HEK293 (cell line): ENCODE data around the gene VGLL3.

Experiments
- CTCF ChIA-PET: fragments of 350-600 bp; formaldehyde crosslinking; extraction: SDS; loops from one replicate; lab custom pipeline; 2021; ENCODE audit warnings: antibody characterized with exemption; lab: Yijun Ruan, JAX
- POLR2A ChIA-PET: fragments of 300-600 bp; formaldehyde crosslinking; extraction: SDS; loops from one replicate; lab custom pipeline; 2020; ENCODE audit warnings: antibody characterized with exemption, inconsistent platforms; lab: Yijun Ruan, JAX
- H3K27ac ChIP-seq: fragments of 200-500 bp; sonication (Bioruptor generic); 2 replicates; pipeline ENCODE4 v1.5.1; 2014; ENCODE audit warnings: low read depth, low read length, control low read depth, inconsistent platforms; ENCODE audit errors: extremely low read depth
- H3K36me3 ChIP-seq, 2 experiments: fragments of 200-500 bp in 1 of 2; sonication (Bioruptor generic) in 1 of 2; 1 replicate in 1 of 2; 2 replicates in 1 of 2; pipeline ENCODE4 v1.5.1; 2014 to 2017; ENCODE audit warnings: inconsistent platforms in 2 of 2, low read length in 2 of 2; ENCODE audit not compliant: control insufficient read depth in 2 of 2, insufficient read depth in 1 of 2
- H3K4me1 ChIP-seq: fragments of 200-500 bp; sonication (Bioruptor generic); 2 replicates; pipeline ENCODE4 v1.5.1; 2014; ENCODE audit warnings: mild to moderate bottlenecking, low read length, inconsistent platforms; ENCODE audit not compliant: control insufficient read depth, insufficient read depth
- H3K4me3 ChIP-seq: 2 replicates; pipeline ENCODE4 v1.5.1; 2011; ENCODE audit warnings: low read depth, mild to moderate bottlenecking, control low read depth, low read length, moderate library complexity
- H3K9me3 ChIP-seq: fragments of 200-500 bp; sonication (Bioruptor generic); 2 replicates; pipeline ENCODE4 v1.5.1; 2014; ENCODE audit warnings: low read depth, low read length, inconsistent platforms; ENCODE audit not compliant: control insufficient read depth, insufficient read depth
- ATF2 ChIP-seq: fragments of 450-650 bp; formaldehyde crosslinking; IDR thresholded peaks from 2 replicates; pipeline ENCODE4 v1.5.1; 2016; ENCODE audit warnings: missing biosample characterization, missing genetic modification characterization, low read depth
- ELK4 ChIP-seq: IDR thresholded peaks from 2 replicates; pipeline ENCODE4 v1.6.1; 2011; ENCODE audit warnings: mild to moderate bottlenecking, low read depth, low read length, borderline replicate concordance
- GLI4 ChIP-seq: fragments of 450-650 bp; formaldehyde crosslinking; IDR thresholded peaks from 2 replicates; pipeline ENCODE4 v1.5.1; 2016; ENCODE audit warnings: missing biosample characterization, missing genetic modification characterization
- HIC1 ChIP-seq: fragments of 450-650 bp; formaldehyde crosslinking; IDR thresholded peaks from 2 replicates; pipeline ENCODE4 v1.5.1; 2016; ENCODE audit warnings: missing biosample characterization, missing genetic modification characterization
- PATZ1 ChIP-seq: fragments of 450-650 bp; formaldehyde crosslinking; IDR thresholded peaks from 2 replicates; pipeline ENCODE4 v1.5.1; 2016; ENCODE audit warnings: missing biosample characterization, missing genetic modification characterization
- SCRT2 ChIP-seq: fragments of 450-650 bp; formaldehyde crosslinking; IDR thresholded peaks from 2 replicates; pipeline ENCODE4 v1.5.1; 2016; ENCODE audit warnings: missing biosample characterization, missing genetic modification characterization
- TRIM28 ChIP-seq: IDR thresholded peaks from 2 replicates; pipeline ENCODE4 v1.6.1; 2011; ENCODE audit warnings: low read length, control low read depth, borderline replicate concordance
- ZFP69B ChIP-seq: fragments of 450-650 bp; formaldehyde crosslinking; IDR thresholded peaks from 2 replicates; pipeline ENCODE4 v1.5.1; 2016; ENCODE audit warnings: missing biosample characterization, missing genetic modification characterization
- ZNF138 ChIP-seq: fragments of 450-650 bp; formaldehyde crosslinking; IDR thresholded peaks from 2 replicates; pipeline ENCODE4 v1.5.1; 2016; ENCODE audit warnings: missing biosample characterization, missing genetic modification characterization, borderline replicate concordance
- ZNF223 ChIP-seq: fragments of 450-650 bp; formaldehyde crosslinking; IDR thresholded peaks from 2 replicates; pipeline ENCODE4 v1.5.1; 2016; ENCODE audit warnings: missing biosample characterization, missing genetic modification characterization
- ZNF23 ChIP-seq: fragments of 450-650 bp; formaldehyde crosslinking; IDR thresholded peaks from 2 replicates; pipeline ENCODE4 v1.5.1; 2016; ENCODE audit warnings: missing biosample characterization, missing genetic modification characterization, borderline replicate concordance
- ZNF280C ChIP-seq: fragments of 450-650 bp; formaldehyde crosslinking; IDR thresholded peaks from 2 replicates; pipeline ENCODE4 v1.5.1; 2016; ENCODE audit warnings: missing biosample characterization, missing genetic modification characterization
- ZNF433 ChIP-seq: fragments of 450-650 bp; formaldehyde crosslinking; IDR thresholded peaks from 2 replicates; pipeline ENCODE4 v1.5.1; 2016; ENCODE audit warnings: missing biosample characterization, missing genetic modification characterization, low read depth
- ZNF529 ChIP-seq: fragments of 450-650 bp; formaldehyde crosslinking; IDR thresholded peaks from 2 replicates; pipeline ENCODE4 v1.5.1; 2017; ENCODE audit warnings: missing genetic modification characterization, missing biosample characterization; ENCODE audit not compliant: insufficient replicate concordance
- ZNF600 ChIP-seq: fragments of 450-650 bp; formaldehyde crosslinking; IDR thresholded peaks from 2 replicates; pipeline ENCODE4 v1.5.1; 2016; ENCODE audit warnings: missing biosample characterization, missing genetic modification characterization
- ZNF626 ChIP-seq: fragments of 450-650 bp; sonication (Bioruptor Pico); formaldehyde crosslinking; IDR thresholded peaks from 2 replicates; pipeline ENCODE4 v1.5.1; 2018; ENCODE audit warnings: missing biosample characterization, missing genetic modification characterization, inconsistent platforms
- ZNF658 ChIP-seq: fragments of 450-650 bp; formaldehyde crosslinking; IDR thresholded peaks from 2 replicates; pipeline ENCODE4; 2016; ENCODE audit warnings: missing biosample characterization, missing genetic modification characterization
- ZNF660 ChIP-seq: fragments of 450-650 bp; IDR thresholded peaks from 2 replicates; pipeline ENCODE4 v1.5.1; 2018; ENCODE audit warnings: missing biosample characterization, mild to moderate bottlenecking, missing genetic modification characterization
- ZNF664 ChIP-seq: fragments of 450-650 bp; formaldehyde crosslinking; IDR thresholded peaks from 2 replicates; pipeline ENCODE4 v1.5.1; 2016; ENCODE audit warnings: missing biosample characterization, missing genetic modification characterization
- ZNF670 ChIP-seq: fragments of 450-650 bp; formaldehyde crosslinking; IDR thresholded peaks from 2 replicates; pipeline ENCODE4 v1.5.1; 2016; ENCODE audit warnings: missing biosample characterization, missing genetic modification characterization, low read depth
- ZNF837 ChIP-seq: fragments of 450-650 bp; formaldehyde crosslinking; IDR thresholded peaks from 2 replicates; pipeline ENCODE4 v1.5.1; 2016; ENCODE audit warnings: missing biosample characterization, missing genetic modification characterization
- ZSCAN30 ChIP-seq: fragments of 450-650 bp; IDR thresholded peaks from 2 replicates; pipeline ENCODE4 v1.5.1; 2018; ENCODE audit warnings: missing biosample characterization, mild to moderate bottlenecking, missing genetic modification characterization, moderate library complexity

VGLL3 gene

GRCh38 chr3:86985181-86985826, 5.6 kb downstream of the VGLL3 start (continued):
- no peak for TF ChIP-seq ZNF280C (tag by site-specific recombination)

- Histone ChIP-seq H3K4me3 (no peak overlapping the region), H3K27ac (no peak overlapping the region), H3K36me3 (no peaks in the 10 kb centered on the region), H3K9me3 (no peaks in the 10 kb centered on the region), H3K4me1 (no peaks in the 10 kb centered on the region)
- TF ChIP-seq HIC1 (tag by site-specific recombination) (no peak), ZNF23 (tag by site-specific recombination) (no peak), ZNF670 (tag by site-specific recombination) (no peak), SCRT2 (tag by site-specific recombination) (no peak), GLI4 (tag by site-specific recombination) (no peak), ELK4 (no peak), ATF2 (tag by site-specific recombination) (no peak), ZNF837 (tag by site-specific recombination) (no peak), ZNF529 (tag by site-specific recombination) (no peak), ZNF600 (tag by site-specific recombination) (no peak), TRIM28 (no peak), ZNF664 (tag by site-specific recombination) (no peak), ZNF658 (tag by site-specific recombination) (no peak), ZNF223 (tag by site-specific recombination) (no peak), ZNF660 (tag by site-specific recombination) (no peak), ZNF138 (tag by site-specific recombination) (no peak)
- ChIA-PET CTCF (no interaction called here), POLR2A (no interaction called here)
These were observed 6.7 kb downstream of the VGLL3 start for GRCh38 chr3:86984271-86984670.

DNA sequence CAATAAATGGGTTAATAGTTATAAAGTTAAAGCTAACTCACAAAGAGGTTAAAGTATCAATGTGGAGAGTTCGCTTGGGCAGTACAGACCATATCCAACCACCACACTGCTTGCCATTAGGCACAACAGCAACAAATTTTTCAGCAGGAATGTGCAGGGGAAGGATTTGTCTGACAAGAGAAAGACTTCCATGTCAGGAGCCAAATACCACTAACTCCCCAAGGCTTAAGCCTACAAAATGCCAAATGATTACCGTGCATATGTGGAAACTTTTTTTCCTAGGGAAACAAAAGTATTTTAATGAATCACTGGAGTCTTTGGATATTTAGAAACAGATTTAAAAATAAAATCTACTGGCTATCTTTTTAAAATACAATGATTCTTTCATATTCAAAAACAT, 8.1 kb downstream of the VGLL3 start:
- no peaks in the 10 kb centered on the region for H3K9me3 ChIP-seq
- H3K27ac ChIP-seq, result no peak overlapping the region
- ChIA-PET POLR2A (no interaction called here), CTCF (no interaction called here)
- H3K4me3 ChIP-seq, result no peak overlapping the region
- H3K4me1 ChIP-seq, result no peaks in the 10 kb centered on the region
- no peaks in the 10 kb centered on the region for H3K36me3 ChIP-seq
- TF ChIP-seq ZNF433 (tag by site-specific recombination) (no peak), ZFP69B (tag by site-specific recombination) (no peak), PATZ1 (no peak), ZNF626 (tag by site-specific recombination) (no peak), ZSCAN30 (tag by site-specific recombination) (no peak)
